Endothelial cell of umbilical vein (primary cell): Measurements from ENCODE around the gene PLPP1. TPM values are rescaled to one million over a fixed set of nuclear protein-coding genes. Genes with fewer than 3 reads are reported as not detected.

ENCODE experiments used
- BruUV-seq: library from RNA; stranded (reverse); fragments of 400-500 nt; replicated peaks from 2 replicates; lab custom pipeline; 2021; lab: Mats Ljungman, UMichigan
- CTCF ChIA-PET: fragments of 300-600, 350-600 bp; sonication (Branson Sonifier 250); formaldehyde crosslinking; loops from one replicate; lab custom pipeline; 2021; ENCODE audit warnings: antibody characterized with exemption, inconsistent platforms; lab: Charles Lee
- POLR2A ChIA-PET: fragments of 300-600, 350-600 bp; sonication (Branson Sonifier 250); formaldehyde crosslinking; loops from one replicate; lab custom pipeline; 2021; ENCODE audit warnings: antibody characterized with exemption, inconsistent platforms; lab: Charles Lee
- DNase-seq: peaks from one replicate; pipeline ENCODE4 v3.0.0-alpha.2; 2011; ENCODE audit warnings: low read depth, low spot score
- FAIRE-seq: peaks from 2 replicates; lab custom pipeline; 2011; peaks lifted over from hg19 to GRCh38; lab: Jason Lieb, UNC
- H2AFZ ChIP-seq: 2 replicates; pipeline ENCODE4 v1.6.0; 2012; ENCODE audit warnings: low read depth, low read length, control low read depth, inconsistent platforms
- H3K27ac ChIP-seq: 2 replicates; pipeline ENCODE4 v1.5.1; 2011; ENCODE audit warnings: low read depth, mild to moderate bottlenecking, control low read depth, low read length, moderate library complexity; ENCODE audit not compliant: insufficient read depth
- H3K27me3 ChIP-seq, 2 experiments: 2 replicates each; pipeline versions ENCODE4 v1.6.0 to v1.6.1; 2011; ENCODE audit warnings: low read length in 2 of 2, mixed read lengths in 1 of 2; ENCODE audit not compliant: control insufficient read depth in 2 of 2, insufficient read depth in 2 of 2
- H3K36me3 ChIP-seq, 2 experiments: 2 replicates in 1 of 2; 3 replicates in 1 of 2; pipeline ENCODE4 v1.5.1; 2011; ENCODE audit warnings: low read length in 2 of 2, mild to moderate bottlenecking in 1 of 2, moderate library complexity in 1 of 2; ENCODE audit not compliant: control insufficient read depth in 2 of 2, insufficient read depth in 2 of 2; ENCODE audit errors: extremely low read depth in 1 of 2
- H3K4me1 ChIP-seq: 3 replicates; pipeline ENCODE4 v1.5.1; 2011; ENCODE audit warnings: mild to moderate bottlenecking, low read length; ENCODE audit not compliant: control insufficient read depth, insufficient read depth; ENCODE audit errors: extremely low read depth
- H3K4me2 ChIP-seq: 2 replicates; pipeline ENCODE4 v1.6.1; 2011; ENCODE audit warnings: low read length, control low read depth, mixed read lengths; ENCODE audit not compliant: insufficient read depth
- H3K4me3 ChIP-seq, 3 experiments: fragments of 200-600 bp in 1 of 3; sonication (generic), shearing (Covaris generic) in 1 of 3; replicated peaks in 1 of 3; 2 replicates each; pipeline ENCODE4 v1.5.1; 2011 to 2016; ENCODE audit warnings: control low read depth in 3 of 3, low read length in 3 of 3, mild to moderate bottlenecking in 2 of 3, inconsistent platforms in 1 of 3, low read depth in 1 of 3, moderate library complexity in 1 of 3; ENCODE audit not compliant: insufficient read depth in 1 of 3
- H3K79me2 ChIP-seq: 2 replicates; pipeline ENCODE4 v1.6.0; 2012; ENCODE audit warnings: low read length, inconsistent platforms; ENCODE audit not compliant: control insufficient read depth, insufficient read depth
- H3K9ac ChIP-seq: replicated peaks from 2 replicates; pipeline ENCODE3; 2011; ENCODE audit warnings: low read length, control low read depth; ENCODE audit not compliant: insufficient read depth; ENCODE audit errors: extremely low read depth
- H3K9me1 ChIP-seq: replicated peaks from 3 replicates; pipeline ENCODE4 v1.6.0; 2011; ENCODE audit warnings: mild to moderate bottlenecking, low read length; ENCODE audit not compliant: control insufficient read depth, insufficient read depth; ENCODE audit errors: extremely low read depth
- H3K9me3 ChIP-seq: replicated peaks from 2 replicates; pipeline ENCODE4 v1.5.1; 2012; ENCODE audit warnings: low read length, inconsistent platforms; ENCODE audit not compliant: control insufficient read depth, insufficient read depth
- H4K20me1 ChIP-seq: replicated peaks from 2 replicates; pipeline ENCODE3; 2011; ENCODE audit warnings: mild to moderate bottlenecking, low read length; ENCODE audit not compliant: control insufficient read depth, insufficient read depth; ENCODE audit errors: extremely low read depth
- EZH2 ChIP-seq: IDR thresholded peaks from 2 replicates; pipeline ENCODE4 v1.6.1; 2012; ENCODE audit warnings: borderline replicate concordance, low read depth, mild to moderate bottlenecking, moderate library complexity, low read length, inconsistent platforms; ENCODE audit not compliant: severe bottlenecking
- POLR2A ChIP-seq: IDR thresholded peaks from 2 replicates; pipeline ENCODE4 v1.6.1; 2012; ENCODE audit warnings: low read depth, mild to moderate bottlenecking, control low read depth, low read length
- POLR2AphosphoS5 ChIP-seq: IDR thresholded peaks from 2 replicates; pipeline ENCODE4 v1.6.1; 2012; ENCODE audit warnings: low read depth, mild to moderate bottlenecking, control low read depth, low read length, moderate library complexity; ENCODE audit not compliant: insufficient read depth
- dilution Hi-C: fragments of 300-500 bp; cut with MboI; formaldehyde crosslinking; loops from one replicate; pipeline ENCODE4 v1.15.0; 2019; ENCODE audit warnings: low sequenced_read_pairs; ENCODE audit not compliant: extremely low pct_ligation_motif_present
- intact Hi-C: fragments of 100-400 bp; cut with micrococcal nuclease; formaldehyde crosslinking; loops from one replicate; pipeline ENCODE4 v1.10.0; 2022
- polyA plus RNA-seq, 4 experiments: library from polyadenylated mRNA; depleted of rRNA in 3 of 4; stranded (reverse) in 3 of 4; unstranded in 1 of 4; fragments of >200 nt; gene quantifications; 2 replicates each; pipeline versions ENCODE4 v1.2.1 to v1.2.3, GENCODE V29; 2011 to 2012; ENCODE audit warnings: missing spikeins in 1 of 4
- total RNA-seq: library from RNA; stranded (reverse); gene quantifications from 2 replicates; pipeline ENCODE4 v1.2.3, GENCODE V29; 2021

The PLPP1 gene
- total and polyA plus RNA-seq, 2 donors (not counting 3 experiments of a cell fraction or from before 2014, with no cell fraction given), result 14.3 to 25.9 TPM

DNA sequence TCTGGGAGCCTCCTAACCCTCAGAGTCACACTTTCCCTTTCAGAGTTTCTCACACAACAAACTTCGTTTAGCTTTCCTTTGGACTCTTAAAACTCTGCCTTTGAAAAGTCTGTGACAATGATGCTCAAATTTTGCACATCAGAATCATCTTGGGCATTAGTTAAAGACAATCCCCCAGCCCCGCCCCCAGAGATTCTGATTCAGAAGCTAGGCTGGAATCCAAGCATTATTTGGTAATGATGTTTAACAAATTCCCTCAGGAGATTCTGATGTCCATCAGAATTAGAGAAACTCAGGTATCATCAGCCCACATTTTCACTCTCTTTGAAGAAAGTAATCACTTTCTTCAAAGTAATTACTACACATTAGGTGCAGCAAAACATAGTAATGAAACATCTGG lies 9.6 kb upstream of the PLPP1 start:
- FAIRE-seq (no peak), DNase-seq (no peak)
- CTCF ChIA-PET, result interaction anchor here (1.3 kb wide), 1 partner anchor 15 kb away, joined by 3 read pairs; no protein-coding TSS in a partner anchor
- Histone ChIP-seq H3K27me3 (peaks cover 3 to 11% of the 10 kb centered on the region in 2 experiments), H3K36me3 (no peaks in the 10 kb centered on the region), H3K9me1 (no peaks in the 10 kb centered on the region), H4K20me1 (no peaks in the 10 kb centered on the region), H3K9ac (no peak overlapping the region), H2AFZ (no peak overlapping the region), H3K79me2 (no peaks in the 10 kb centered on the region), H3K4me3 (no peak overlapping the region), H3K27ac (no peak overlapping the region), H3K4me1 (no peaks in the 10 kb centered on the region), H3K9me3 (no peaks in the 10 kb centered on the region), H3K4me2 (no peak overlapping the region)
- dilution Hi-C loops (no loop called here), intact Hi-C loops (no loop called here)
- TF ChIP-seq POLR2AphosphoS5 (no peak), EZH2 (no peak), POLR2A (no peak)
- BruUV-seq, result no TSS peak
- POLR2A ChIA-PET, result interaction anchor here (0.6 kb wide), 1 partner anchor 50 kb away, joined by 4 read pairs; no protein-coding TSS in a partner anchor

DNA sequence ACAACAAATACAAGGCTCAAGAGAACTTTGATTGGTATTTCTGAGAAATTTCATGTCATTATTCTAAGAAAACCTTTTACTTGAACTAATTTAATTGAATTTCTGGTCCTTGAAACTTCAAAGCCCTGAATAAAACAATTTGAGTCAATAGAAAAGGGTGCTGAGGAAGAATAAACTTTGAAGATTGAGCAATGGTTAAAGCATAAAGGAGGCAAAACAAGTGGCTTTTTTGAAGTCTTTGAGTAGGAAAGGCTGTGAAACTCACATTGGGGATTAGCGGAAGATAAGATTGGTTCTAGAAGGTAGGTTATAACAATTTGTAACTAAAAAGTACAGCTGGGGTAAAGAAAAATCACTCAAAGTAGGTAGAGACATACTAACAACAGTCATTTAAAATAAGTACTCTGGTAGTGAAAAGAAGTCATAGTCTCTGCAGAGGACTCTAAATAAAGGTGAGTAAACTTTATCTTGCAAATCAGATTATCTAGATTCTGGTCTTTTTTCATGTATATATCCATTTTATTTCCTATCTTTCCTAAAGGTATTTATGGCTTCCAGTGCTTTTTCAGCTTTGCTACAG lies 6.4 kb upstream of the PLPP1 start:
- DNase-seq (no peak), FAIRE-seq (no peak)
- dilution Hi-C loops, result no loop called here

More for the DNA sequence above, 6.4 kb upstream of the PLPP1 start:
- no TSS peak for BruUV-seq
- Histone ChIP-seq H4K20me1 (no peaks in the 10 kb centered on the region), H3K36me3 (no peaks in the 10 kb centered on the region), H3K4me3 (no peak overlapping the region), H3K4me2 (no peak overlapping the region), H2AFZ (no peak overlapping the region), H3K9me1 (no peaks in the 10 kb centered on the region), H3K9me3 (no peaks in the 10 kb centered on the region), H3K27ac (no peak overlapping the region), H3K4me1 (no peaks in the 10 kb centered on the region), H3K9ac (no peak overlapping the region), H3K79me2 (no peaks in the 10 kb centered on the region), H3K27me3 (peaks cover 0 to 2% of the 10 kb centered on the region in 2 experiments)
- CTCF ChIA-PET, result no interaction called here
- intact Hi-C loops, result no loop called here
- POLR2A ChIA-PET, result no interaction called here
- no peak for TF ChIP-seq POLR2A
